ENCODE results near the gene TCEAL3.
A peak's percentile ranks its signal among the peaks of the same experiment; 100 is the strongest.
"Not testable (repeated sequence)": the region's sequence is repeated elsewhere in the genome, so short reads cannot be mapped to it uniquely, and the experiment has no call there.

TCEAL3 gene

DNA sequence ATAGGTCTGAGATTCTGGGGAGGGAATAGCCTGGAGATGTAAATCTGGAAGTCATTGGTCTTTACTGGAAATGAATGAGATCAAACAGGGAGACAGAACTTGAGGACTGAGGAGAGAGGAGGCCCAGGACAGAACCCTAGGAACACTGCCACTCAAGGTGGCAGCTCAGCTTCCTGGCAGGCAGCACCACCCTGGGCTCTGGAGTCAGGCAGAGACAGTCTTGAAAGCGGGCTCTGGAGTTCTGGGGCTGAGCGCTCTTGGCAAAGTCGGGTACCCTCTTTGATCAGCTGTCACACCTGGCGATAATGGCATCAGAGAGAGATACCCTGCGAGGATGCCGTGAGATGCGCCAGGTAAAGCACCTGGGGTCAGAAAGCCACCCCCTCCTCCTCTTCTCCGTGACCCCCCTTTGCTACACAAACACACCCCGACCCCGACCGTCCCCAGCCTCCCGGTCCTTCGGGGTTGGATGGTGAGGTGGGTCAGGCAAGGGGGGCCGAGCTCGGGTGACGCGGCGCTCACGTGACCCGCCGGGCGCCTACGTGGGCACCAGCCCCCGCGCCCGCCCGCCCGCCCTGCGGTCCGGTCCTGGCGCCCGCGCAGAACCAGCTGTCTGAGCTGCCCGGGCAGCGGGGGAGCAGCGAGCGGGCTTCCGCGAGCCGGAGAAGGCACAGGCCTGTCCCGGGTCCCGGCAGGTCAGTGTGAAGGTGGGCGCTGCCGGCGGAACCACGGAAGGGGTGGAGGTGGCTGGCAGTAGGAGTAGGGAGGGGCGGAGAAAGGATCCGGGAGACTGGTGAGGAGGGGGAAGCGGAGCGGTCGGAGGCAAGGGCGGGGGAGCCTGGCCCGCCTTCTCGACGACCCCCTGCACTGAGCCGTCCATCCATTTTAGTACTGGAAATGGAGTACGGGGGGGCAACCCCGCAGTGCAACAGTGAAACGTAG lies at the start of gene TCEAL3:
Gene TCEAL3 (plus strand): TSS at position 600 of the 942 bp plus-strand sequence. CDS start 1,102 bp downstream, outside the sequence.
- no peak for DNase-seq (ENCODE audit: extremely low read depth in 1 of 2, low read depth in 1 of 2)

- no peak for DNase-seq (ENCODE audit: extremely low read depth in 1 of 2, low read depth in 1 of 2)
Measured at GRCh38 chrX:103560256-103560655, 47.5 kb upstream of the TCEAL3 start.

- DNase-seq (ENCODE audit: extremely low read depth in 1 of 2, low read depth in 1 of 2) = no peak
Measured at GRCh38 chrX:103562801-103563200, 45.0 kb upstream of the TCEAL3 start.

DNA sequence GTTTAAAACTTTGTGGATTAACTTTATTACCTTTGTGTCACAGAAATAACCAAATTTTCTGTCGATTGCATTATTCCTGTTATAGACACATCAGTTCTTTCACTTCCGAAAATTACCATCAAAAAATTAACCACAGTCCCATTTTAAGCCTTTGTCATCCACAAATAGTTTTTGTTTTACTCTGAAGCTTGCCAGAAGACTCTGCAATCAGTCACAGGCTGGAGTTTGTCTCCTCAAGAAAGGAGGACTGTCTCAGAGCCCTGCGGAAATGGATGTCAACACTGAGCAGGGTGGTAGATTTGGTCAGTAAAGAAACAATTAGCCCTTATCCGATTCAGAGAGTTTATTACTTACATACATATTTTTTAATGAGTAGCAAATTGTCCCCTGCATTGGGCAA lies 42.6 kb upstream of the TCEAL3 start:
- no peak for DNase-seq (ENCODE audit: extremely low read depth in 1 of 2, low read depth in 1 of 2)

DNA sequence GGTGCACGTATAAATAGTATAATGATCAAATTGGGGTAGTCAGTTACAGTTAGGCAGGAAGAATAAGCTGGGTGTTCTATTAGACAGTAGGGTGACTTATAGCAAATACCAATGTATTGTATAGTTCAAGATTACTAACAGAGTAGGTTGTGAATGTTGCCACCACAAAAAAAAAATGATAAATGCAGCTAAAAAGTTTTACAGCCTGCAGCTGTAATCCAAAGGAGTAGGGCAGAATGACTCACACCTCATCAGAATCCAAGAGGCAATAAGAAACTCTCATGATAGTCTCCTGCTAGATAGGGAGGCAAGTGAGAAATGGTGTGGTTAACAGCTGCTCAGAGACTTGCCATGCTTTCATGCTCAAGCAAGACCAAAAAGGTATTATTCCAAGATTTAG lies 42.0 kb upstream of the TCEAL3 start:
- DNase-seq (ENCODE audit: extremely low read depth in 1 of 2, low read depth in 1 of 2) = no peak

- DNase-seq (ENCODE audit: extremely low read depth in 1 of 2, low read depth in 1 of 2) = no peak
Measured at GRCh38 chrX:103571121-103571520, 36.6 kb upstream of the TCEAL3 start.

- DNase-seq (ENCODE audit: extremely low read depth in 1 of 2, low read depth in 1 of 2) = no peak
Measured at GRCh38 chrX:103571726-103572125, 36.0 kb upstream of the TCEAL3 start.

DNA sequence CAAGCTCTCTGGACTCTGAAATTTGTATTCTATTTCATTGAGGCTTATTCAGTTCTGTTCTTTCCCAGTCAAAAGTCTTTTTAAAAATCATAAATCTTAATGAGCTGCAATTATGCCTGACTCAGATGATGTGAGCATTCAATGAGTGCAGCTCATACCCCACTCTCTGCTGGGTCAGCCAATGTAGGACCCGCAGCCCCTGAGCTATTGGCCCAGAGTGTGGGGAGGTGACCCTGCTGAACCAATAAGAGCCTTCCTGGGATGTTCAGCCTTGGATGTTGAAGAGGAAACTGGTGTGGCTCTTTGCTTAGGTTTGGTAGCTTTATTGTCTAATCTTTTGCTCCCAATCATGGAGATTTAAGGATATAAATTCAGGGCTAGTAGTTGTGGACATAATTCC lies 34.6 kb upstream of the TCEAL3 start:
- no peak for DNase-seq (ENCODE audit: extremely low read depth in 1 of 2, low read depth in 1 of 2)

DNA sequence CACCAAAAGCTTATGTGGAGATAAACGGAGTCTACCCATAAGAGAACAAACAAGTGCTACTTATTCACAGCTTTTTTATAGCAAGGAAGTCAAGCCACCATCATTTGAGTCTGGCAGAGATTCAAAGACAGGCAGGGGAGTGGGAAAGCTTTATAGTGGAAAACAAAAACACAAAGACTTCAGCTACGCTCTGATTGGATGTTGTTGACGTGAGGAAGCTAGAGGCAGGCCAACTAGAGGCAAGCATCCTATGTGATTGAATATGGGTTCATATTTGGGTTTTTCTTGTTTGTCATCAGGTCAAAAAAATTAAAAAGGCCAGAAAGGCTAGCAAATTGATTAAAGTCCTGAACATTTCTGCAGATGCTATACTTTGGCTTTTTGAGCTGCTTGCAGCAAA lies 23.2 kb upstream of the TCEAL3 start:
- DNase-seq (ENCODE audit: extremely low read depth in 1 of 2, low read depth in 1 of 2) = no peak

DNA sequence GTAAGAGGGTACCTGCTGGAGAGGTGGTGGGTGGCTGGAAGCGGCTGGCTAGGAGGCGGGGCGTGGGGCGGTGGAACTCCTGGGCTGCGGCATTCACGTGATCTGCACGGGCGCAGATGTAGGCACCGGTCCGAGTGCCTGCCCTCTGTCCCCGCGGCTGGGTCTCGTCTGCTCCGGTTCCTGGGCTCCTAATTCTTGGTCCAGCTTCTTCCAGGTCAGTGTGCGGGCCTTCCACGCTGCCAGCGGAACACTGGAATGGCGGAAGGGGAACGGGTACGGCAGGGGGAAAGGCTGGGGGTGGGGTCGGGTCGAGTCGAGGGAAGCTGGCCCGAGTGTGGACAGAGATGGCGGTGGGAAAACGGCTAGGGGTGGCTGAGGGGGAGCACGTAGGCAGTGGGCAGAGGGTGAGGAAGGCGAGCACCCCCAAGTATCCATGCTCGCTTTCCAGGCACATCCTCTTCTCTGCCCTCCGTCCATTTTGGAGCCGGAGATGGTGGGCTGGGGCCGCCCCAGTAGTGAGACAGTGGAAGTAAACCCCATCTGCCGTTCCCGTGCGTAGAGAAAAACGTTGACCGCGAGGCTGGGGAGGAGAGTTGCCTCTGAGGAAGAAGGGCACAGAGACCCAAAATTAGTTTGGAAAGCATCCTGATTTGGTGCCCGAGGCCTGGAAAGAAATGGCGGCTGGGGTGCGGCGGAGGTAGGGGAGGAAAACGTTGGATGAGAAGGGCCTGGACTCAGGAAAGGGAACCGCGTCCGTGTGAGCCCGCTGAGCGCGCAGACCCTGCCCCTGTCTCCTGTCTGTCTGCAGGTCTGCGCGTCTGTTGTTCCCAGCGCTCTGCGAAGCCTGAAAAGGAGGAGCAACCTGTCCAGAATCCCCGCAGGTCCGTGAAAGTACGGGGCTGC lies 22.1 kb upstream of the TCEAL3 start, which contains the start of gene TCEAL4:
Gene TCEAL4 (plus strand): TSS at position 105 of the 903 bp plus-strand sequence. CDS start 1,161 bp downstream, outside the sequence.
- peak in 1 of 2 donors; percentile 10 for DNase-seq (ENCODE audit: extremely low read depth in 1 of 2, low read depth in 1 of 2)

- no peak for DNase-seq (ENCODE audit: extremely low read depth in 1 of 2, low read depth in 1 of 2)
Measured at GRCh38 chrX:103586314-103586646, 21.5 kb upstream of the TCEAL3 start.

DNA sequence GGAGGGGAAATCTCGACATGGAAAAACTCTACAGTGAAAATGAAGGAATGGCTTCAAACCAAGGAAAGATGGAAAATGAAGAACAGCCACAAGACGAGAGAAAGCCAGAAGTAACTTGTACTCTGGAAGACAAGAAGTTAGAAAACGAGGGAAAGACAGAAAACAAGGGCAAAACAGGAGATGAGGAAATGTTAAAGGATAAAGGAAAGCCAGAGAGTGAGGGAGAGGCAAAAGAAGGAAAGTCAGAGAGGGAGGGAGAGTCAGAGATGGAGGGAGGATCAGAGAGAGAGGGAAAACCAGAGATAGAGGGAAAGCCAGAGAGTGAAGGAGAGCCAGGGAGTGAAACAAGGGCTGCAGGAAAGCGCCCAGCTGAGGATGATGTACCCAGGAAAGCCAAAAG lies 21.1 kb upstream of the TCEAL3 start:
- DNase-seq (ENCODE audit: extremely low read depth in 1 of 2, low read depth in 1 of 2) = no peak

DNA sequence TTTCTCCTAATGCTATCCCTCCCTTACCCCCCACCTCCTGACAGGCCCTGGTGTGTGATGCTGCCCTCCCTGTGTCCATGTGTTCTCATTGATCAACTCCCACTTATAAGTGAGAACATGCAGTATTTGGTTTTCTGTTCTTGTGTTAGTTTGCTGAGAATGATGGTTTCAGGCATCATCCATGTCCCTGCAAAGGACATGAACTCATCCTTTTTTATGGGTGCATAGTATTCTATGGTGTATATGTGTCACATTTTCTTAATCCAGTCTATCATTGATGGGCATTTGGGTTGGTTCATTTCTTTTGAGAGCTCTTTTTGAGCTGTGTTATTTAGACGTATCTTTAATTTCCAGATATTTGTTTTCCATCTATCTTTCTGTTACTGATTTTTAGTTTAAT lies 15.5 kb upstream of the TCEAL3 start:
- not testable (repeated sequence) for DNase-seq (ENCODE audit: extremely low read depth in 1 of 2, low read depth in 1 of 2)

GRCh38 chrX:103595202-103595601 lies 12.6 kb upstream of the TCEAL3 start:
- not testable (repeated sequence) for DNase-seq (ENCODE audit: extremely low read depth in 1 of 2, low read depth in 1 of 2)

DNA sequence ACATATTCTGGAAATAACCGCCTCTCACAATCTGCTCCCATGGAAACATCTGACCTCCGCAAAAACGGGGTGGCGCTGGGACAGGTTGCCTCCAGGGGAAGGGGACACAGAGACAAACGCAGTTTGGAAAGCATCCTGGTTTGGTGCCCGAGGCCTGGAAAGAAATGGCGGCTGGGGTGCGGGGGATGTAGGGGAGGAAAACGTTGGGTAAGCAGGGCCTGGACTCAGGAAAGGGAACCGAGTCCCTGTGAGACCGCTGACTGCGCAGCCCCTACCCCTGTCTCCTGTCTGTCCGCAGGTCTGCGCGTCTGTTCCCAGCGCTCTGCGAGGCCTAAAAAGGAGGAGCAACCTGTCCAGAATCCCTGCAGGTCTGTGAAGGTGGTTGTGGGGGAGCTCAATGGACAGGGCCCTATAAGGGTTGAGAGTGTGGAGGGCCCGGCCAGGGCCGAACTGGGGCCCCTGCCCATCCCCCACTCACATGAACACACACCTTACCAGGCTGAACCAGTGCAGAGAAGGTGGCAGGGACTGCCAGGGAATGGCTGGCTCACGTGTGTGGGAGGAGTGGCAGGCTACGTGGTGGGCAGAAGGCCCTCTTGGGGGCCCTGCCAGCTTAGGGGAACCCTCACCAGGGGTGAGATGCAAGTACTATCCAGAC lies 672 bp downstream of the TCEAL3 start:
- DNase-seq (ENCODE audit: extremely low read depth in 1 of 2, low read depth in 1 of 2) = no peak

DNA sequence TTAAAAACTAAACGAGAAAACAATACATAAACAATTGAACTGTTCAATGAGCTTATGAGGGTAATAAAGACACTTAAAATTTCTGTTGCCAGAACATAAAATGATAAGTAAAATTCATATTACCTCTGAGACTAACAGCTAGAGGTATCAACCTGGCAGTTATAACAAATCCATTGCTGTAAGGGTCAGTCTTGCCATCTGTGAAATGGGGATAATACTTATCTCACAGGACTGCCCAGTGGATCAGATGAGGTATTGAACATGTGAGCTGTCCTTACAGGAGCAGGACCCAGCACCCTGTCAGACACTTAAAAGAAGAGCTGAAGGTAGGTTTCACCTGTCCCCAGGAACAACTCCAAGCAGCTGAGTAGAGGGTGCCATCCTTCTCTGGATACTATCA lies 2.5 kb downstream of the TCEAL3 start:
- no peak for DNase-seq (ENCODE audit: extremely low read depth in 1 of 2, low read depth in 1 of 2)

GRCh38 chrX:103613362-103613890 lies 5.7 kb downstream of the TCEAL3 start:
- DNase-seq (ENCODE audit: extremely low read depth in 1 of 2, low read depth in 1 of 2) = no peak

DNA sequence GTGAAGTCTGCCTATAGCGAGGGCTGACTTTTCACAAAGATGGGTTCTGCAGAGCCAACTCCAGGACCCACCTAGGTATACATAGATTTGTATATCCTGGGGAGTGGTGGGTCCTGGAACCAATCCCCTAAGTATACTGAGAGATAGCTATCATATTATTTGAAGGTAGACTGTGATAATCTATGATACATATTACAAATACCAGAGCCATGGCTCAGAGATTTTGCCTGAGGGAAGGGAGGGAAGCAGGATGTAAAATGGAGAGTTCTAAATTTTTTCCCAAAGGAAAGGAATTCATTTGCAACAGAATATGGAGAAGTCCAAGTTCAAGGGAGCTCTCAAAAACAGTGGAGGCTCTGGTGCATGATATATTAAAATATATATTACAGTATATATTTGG lies 7.2 kb downstream of the TCEAL3 start:
- DNase-seq (ENCODE audit: extremely low read depth in 1 of 2, low read depth in 1 of 2) = no peak

- no peak for DNase-seq (ENCODE audit: extremely low read depth in 1 of 2, low read depth in 1 of 2)
Measured at GRCh38 chrX:103615781-103616371, 8.1 kb downstream of the TCEAL3 start.

- no peak for DNase-seq (ENCODE audit: extremely low read depth in 1 of 2, low read depth in 1 of 2)
Measured at GRCh38 chrX:103616676-103617186, 9.0 kb downstream of the TCEAL3 start.

Measured in stimulated activated CD8-positive, alpha-beta memory T cell treated with anti-CD3 and anti-CD28 coated beads, Interleukin-7, amount 100 ng/mL, for 48 hours (primary cell).